Smooth muscle cell of the brain vasculature (primary cell): ENCODE measurements around the gene RGL1.

Experiments used
- DNase-seq: peaks from one replicate; pipeline ENCODE4 v3.0.0-alpha.2; 2012; ENCODE audit warnings: low read depth, low spot score

Gene RGL1

GRCh38 chr1:183821309-183821888 lies 16.5 kb downstream of the RGL1 start:
- no peak for DNase-seq

GRCh38 chr1:183821889-183822611 lies 17.1 kb downstream of the RGL1 start:
- DNase-seq, result no peak

DNA sequence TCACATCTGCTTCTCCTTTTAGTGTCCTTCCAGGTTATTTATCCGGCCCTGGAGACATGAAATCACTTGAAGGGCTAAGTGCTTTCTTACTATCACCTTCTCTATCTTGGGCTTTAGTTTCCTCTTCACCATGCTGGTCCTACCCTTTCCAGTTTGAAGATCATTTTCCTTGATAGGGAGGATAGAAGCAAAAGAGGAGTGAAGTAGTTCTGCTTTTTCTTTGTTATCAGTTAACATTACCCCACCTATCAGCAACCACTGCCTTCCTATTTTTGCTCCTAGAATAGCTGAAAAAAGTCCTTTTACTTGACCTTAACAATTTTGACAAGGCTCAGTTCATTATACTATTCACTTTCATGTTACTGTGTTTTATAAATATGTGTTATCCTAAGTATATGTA lies 19.4 kb downstream of the RGL1 start:
- DNase-seq, result no peak

GRCh38 chr1:183827801-183828200 lies 22.9 kb downstream of the RGL1 start:
- no peak for DNase-seq

- no peak for DNase-seq
These were observed 25.5 kb downstream of the RGL1 start for GRCh38 chr1:183830389-183830788.

DNA sequence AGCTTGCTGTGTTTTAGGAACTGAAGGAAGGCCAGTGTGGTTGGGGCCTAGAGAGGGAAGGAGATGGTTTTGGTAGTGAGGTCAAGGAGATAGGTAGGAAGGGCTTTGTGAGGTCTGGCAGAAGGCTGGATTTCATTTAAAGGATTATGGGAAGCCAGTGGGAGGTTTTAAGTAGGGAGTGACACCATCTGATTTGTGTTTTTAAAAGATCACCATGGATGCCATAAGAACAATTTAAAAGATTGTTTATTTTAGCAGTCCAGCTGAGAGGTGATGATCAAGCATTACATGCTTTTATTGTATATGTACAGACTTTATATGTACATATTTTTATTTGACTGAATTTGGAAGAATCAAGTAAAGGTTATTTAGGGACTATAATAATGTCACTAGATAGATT lies 26.4 kb downstream of the RGL1 start:
- no peak for DNase-seq

DNA sequence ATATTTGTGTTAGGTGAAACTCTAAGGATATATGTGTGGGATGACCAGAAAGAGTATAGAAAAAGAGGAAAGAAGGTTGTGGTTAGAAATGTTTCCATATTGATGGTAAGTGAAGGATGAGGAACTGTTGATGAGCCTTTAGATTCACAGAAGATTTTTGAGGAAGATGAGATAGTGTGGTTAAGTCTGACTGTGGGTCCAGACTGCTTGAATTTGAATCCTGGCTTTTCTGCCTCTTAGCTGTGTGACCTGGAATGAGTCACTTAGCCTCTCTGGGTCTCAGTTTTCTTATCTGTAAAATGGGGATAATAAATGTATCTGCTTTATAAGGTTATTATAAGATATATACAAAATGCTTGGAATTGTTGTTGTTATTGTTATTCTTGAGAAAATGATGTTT lies 27.5 kb downstream of the RGL1 start:
- DNase-seq, result no peak

GRCh38 chr1:183834568-183834967 lies 29.6 kb downstream of the RGL1 start:
- DNase-seq, result no peak

DNA sequence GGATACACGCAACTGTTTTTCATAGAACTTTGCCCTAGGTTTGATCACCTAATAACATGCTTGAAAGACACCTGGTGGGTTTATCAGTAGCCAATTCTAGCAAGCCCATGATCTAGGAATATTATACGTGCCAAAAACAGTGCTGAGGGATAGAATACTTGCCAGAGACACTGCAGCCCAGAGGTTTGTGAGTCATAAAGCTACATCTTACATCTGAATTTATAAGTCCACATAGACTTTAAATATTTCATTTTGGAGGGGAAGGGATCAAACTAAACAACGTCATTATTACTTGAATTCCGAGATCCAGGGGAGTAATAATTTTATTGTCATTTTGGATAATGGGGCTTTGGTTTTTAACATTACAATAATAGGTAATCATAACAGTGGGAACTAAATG lies 31.7 kb downstream of the RGL1 start:
- DNase-seq, result no peak

DNA sequence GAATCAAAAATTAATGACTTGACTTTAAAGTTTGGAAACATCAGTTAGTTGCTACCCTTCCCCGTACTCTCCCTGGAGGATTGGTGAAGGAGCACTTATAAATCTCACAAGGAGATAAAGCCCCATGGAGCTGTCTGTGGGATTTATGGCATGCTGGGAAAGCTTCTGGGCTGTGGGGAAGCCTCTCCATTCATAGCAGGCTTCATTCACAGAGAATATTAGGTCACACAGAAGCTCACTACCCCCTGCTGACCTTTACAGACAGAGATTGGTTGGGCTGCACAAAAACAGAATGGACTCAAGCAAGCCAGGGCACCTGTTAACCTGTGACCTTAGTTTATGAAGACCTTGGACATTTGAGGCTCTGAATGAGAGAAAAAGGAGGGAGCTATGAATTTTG lies 32.1 kb downstream of the RGL1 start:
- no peak for DNase-seq

- no peak for DNase-seq
These were observed 33.3 kb downstream of the RGL1 start for GRCh38 chr1:183838221-183838620.

- DNase-seq, result no peak
These were observed 35.2 kb downstream of the RGL1 start for GRCh38 chr1:183840140-183840539.

DNA sequence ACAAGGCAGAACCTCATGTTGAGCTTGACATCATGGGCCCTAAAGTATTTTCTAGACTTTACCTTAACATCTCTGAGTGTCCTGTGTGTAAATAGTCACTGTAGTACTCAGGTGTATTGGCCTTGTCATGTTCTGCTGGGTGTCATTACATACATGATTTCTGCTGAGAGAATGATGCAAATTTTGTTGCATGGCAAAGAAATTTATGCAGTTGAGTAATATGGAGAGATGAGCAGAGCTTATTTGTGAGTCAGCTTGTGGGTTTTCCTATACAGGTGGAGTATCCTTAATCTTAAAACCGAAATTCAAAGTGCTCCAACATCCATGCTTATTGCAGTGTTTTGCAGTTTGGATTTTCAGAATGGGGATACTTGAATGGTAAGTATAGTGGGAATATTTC lies 36.6 kb downstream of the RGL1 start:
- no peak for DNase-seq

GRCh38 chr1:183841950-183842794 lies 37.3 kb downstream of the RGL1 start:
- DNase-seq, result peak; percentile 89

DNA sequence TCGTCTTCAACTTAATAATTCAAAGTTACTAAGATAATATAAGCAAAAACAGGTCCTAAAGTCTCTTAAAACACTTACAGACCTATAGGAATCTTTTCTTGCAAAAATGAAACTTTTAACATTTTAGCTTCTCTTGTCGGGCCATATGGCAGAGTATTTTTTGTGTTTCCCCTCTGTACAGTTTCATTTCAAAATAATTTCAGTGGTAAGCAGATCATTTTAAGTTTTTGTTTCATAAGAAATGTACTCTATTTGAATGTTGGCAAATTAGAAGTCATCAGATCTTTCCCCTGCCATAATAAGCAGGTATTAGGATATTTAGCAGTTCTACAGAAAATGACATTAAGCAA lies 37.9 kb downstream of the RGL1 start:
- DNase-seq, result no peak

DNA sequence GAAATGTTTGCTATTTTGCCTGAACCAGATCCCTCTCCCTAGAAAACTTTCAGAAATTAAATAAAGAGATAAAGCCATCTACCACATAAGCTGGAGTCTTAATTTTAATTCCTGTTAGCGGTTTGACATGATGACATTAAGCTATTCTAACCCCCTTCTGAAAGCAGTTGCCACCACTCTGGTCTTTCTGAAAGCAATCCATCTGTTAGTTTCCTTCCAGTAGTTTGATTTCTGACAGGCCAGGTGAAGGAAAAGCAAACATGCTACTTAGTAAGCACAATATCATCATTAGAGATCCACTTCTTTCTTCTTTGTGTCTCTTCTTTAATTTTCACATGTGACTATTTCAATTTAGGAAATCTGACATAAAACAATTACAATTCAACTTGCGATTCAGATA lies 39.9 kb downstream of the RGL1 start:
- no peak for DNase-seq

GRCh38 chr1:183845681-183846080 lies 40.8 kb downstream of the RGL1 start:
- no peak for DNase-seq

DNA sequence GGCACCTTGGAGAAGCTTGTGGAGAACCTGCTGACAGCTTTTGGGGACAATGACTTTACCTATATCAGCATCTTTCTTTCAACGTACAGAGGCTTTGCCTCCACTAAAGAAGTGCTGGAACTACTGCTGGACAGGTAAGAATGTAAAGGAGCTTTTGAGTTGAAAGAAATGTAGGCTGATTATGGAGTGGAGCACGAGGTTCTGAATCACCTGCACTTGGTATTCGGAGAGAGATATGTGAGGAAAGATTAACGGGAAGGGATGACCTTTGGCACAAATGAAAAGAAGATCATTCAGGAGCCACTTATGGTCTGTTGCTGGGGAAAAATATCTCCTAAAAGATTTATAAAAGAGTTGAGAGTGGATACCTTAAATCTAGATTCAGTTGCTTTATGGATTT lies 42.7 kb downstream of the RGL1 start:
- DNase-seq, result no peak

DNA sequence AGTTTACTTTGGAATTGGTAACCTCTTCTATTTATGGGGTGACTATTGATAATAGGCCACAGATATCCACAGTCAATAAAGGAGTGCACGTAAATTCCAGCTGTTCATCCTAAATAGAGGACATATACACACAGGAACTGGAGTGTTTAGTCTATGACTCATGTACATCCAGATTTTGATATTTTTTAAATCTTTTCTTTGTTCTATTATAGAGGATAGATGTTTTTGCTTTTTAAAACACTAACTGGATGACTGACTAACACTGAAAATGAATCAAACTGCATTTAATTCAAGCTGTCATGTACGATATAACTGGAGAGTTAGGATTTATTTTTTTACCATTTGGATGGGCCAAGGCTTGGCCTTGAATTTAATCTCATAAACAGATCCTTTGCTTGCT lies 45.9 kb downstream of the RGL1 start:
- no peak for DNase-seq

- DNase-seq, result no peak
These were observed 54.2 kb downstream of the RGL1 start for GRCh38 chr1:183859119-183859518.

DNA sequence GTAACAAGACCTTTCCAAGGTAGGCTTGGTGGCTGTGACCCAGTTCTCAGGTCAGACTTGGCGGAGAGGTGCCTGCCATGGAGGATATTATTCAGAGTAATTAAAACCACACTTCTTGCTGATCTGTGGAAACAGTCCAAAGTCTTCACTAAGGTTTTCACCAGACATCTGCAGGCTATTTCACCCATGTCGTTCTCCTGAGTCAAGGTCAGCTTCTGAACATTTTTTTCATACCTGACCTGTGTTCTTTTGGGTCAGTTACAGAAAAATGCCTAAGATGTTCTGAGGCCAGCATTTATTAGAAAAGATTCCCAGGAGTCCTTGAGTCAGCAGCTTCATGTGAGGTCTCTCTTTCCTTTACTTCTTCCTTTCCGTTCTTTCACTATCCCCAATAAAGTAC lies 54.9 kb downstream of the RGL1 start:
- no peak for DNase-seq

GRCh38 chr1:183862967-183863366 lies 58.0 kb downstream of the RGL1 start:
- no peak for DNase-seq

- DNase-seq, result no peak
These were observed 58.9 kb downstream of the RGL1 start for GRCh38 chr1:183863852-183864251.
